HepG2 (cell line): ENCODE results near the gene R3HDM1. TPM values are rescaled to one million over a fixed set of nuclear protein-coding genes. Genes with fewer than 3 reads are reported as not detected.

Experiments used
- ARID5B ChIP-seq: IDR thresholded peaks from 2 replicates; pipeline ENCODE4 v1.4.0; 2020; ENCODE audit warnings: mild to moderate bottlenecking, missing genetic modification reagents
- CHD4 ChIP-seq: fragments of 200-600 bp; sonication (generic); IDR thresholded peaks from 2 replicates; pipeline ENCODE4 v1.7.0; 2017; ENCODE audit warnings: mild to moderate bottlenecking, low read length, borderline replicate concordance
- CREB3 ChIP-seq: sonication (generic); formaldehyde crosslinking; IDR thresholded peaks from 2 replicates; pipeline ENCODE4 v1.5.0; 2020; ENCODE audit warnings: missing genetic modification reagents
- CTCF ChIP-seq: sonication (generic); formaldehyde crosslinking; IDR thresholded peaks from 2 replicates; pipeline ENCODE4 v1.5.0; 2020; ENCODE audit warnings: mild to moderate bottlenecking, missing genetic modification reagents, moderate library complexity
- ERF ChIP-seq: IDR thresholded peaks from 2 replicates; pipeline ENCODE4 v1.6.1; 2018; ENCODE audit warnings: missing biosample characterization, missing genetic modification reagents
- ETV5 ChIP-seq: IDR thresholded peaks from 2 replicates; pipeline ENCODE4 v1.6.1; 2018; ENCODE audit warnings: missing biosample characterization, missing genetic modification reagents, inconsistent platforms, borderline replicate concordance
- LCORL ChIP-seq, 2 experiments: fragments of 450-650 bp in 1 of 2; sonication (generic) in 1 of 2; formaldehyde crosslinking in 1 of 2; IDR thresholded peaks; 2 replicates each; pipeline versions ENCODE4 v1.5.0 to v1.6.1; 2017 to 2020; ENCODE audit warnings: antibody characterized with exemption in 1 of 2, missing genetic modification reagents in 1 of 2
- ZKSCAN1 ChIP-seq: fragments of 150-350 bp; IDR thresholded peaks from 2 replicates; pipeline ENCODE4 v1.6.1; 2014; ENCODE audit warnings: low read length
- ZNF225 ChIP-seq: sonication (generic); formaldehyde crosslinking; IDR thresholded peaks from 2 replicates; pipeline ENCODE4 v1.4.0; 2020; ENCODE audit warnings: mild to moderate bottlenecking, missing genetic modification reagents
- ZNF234 ChIP-seq: sonication (generic); formaldehyde crosslinking; conservative IDR thresholded peaks from 2 replicates; pipeline ENCODE4 v1.5.1; 2020; ENCODE audit warnings: mild to moderate bottlenecking, missing genetic modification reagents
- ZNF296 ChIP-seq: sonication (generic); formaldehyde crosslinking; conservative IDR thresholded peaks from 2 replicates; pipeline ENCODE4 v1.5.0; 2020; ENCODE audit warnings: mild to moderate bottlenecking, missing genetic modification reagents
- ZNF619 ChIP-seq: sonication (generic); formaldehyde crosslinking; IDR thresholded peaks from 2 replicates; pipeline ENCODE4 v1.4.0; 2020; ENCODE audit warnings: mild to moderate bottlenecking, missing genetic modification reagents
- ZNF83 ChIP-seq: sonication (generic); formaldehyde crosslinking; IDR thresholded peaks from 2 replicates; pipeline ENCODE4 v1.4.0; 2020; ENCODE audit warnings: missing genetic modification reagents, mild to moderate bottlenecking, borderline replicate concordance
- polyA plus RNA-seq, 8 experiments: library from polyadenylated mRNA; depleted of rRNA in 3 of 8; stranded (reverse) in 7 of 8; unstranded in 1 of 8; fragments of >200 nt; fragmentation: Illumina TruSeq in 4 of 8; extraction: Trizol in 4 of 8; gene quantifications; 2 replicates each; pipeline versions ENCODE4 v1.2.1 to v1.2.3, GENCODE V29; 2011 to 2016; ENCODE audit warnings: low read depth in 4 of 8, missing spikeins in 1 of 8, mixed read lengths in 1 of 8; ENCODE audit not compliant: insufficient read depth in 1 of 8
- total RNA-seq, 5 experiments: library from RNA; depleted of rRNA; stranded (reverse); fragments of >200 nt; fragmentation: Illumina TruSeq; extraction: Trizol; gene quantifications; 2 replicates each; pipeline ENCODE4 v1.2.3, GENCODE V29; 2016; ENCODE audit warnings: low read depth in 1 of 5
- TF ChIP-seq, protein P1 (sequence below), 2 experiments: sonication (generic) in 1 of 2; formaldehyde crosslinking in 1 of 2; IDR thresholded peaks; 2 replicates each; pipeline versions ENCODE4 v1.4.0 to v1.6.1; 2016 to 2020; ENCODE audit warnings: borderline replicate concordance in 1 of 2, low read depth in 1 of 2, mild to moderate bottlenecking in 1 of 2, missing genetic modification reagents in 1 of 2

The R3HDM1 gene
- total and polyA plus RNA-seq, 2 of the 13 experiments (the other 11 are each of a cell fraction or from before 2014, with no cell fraction given) = 15.7 to 54.3 TPM

DNA sequence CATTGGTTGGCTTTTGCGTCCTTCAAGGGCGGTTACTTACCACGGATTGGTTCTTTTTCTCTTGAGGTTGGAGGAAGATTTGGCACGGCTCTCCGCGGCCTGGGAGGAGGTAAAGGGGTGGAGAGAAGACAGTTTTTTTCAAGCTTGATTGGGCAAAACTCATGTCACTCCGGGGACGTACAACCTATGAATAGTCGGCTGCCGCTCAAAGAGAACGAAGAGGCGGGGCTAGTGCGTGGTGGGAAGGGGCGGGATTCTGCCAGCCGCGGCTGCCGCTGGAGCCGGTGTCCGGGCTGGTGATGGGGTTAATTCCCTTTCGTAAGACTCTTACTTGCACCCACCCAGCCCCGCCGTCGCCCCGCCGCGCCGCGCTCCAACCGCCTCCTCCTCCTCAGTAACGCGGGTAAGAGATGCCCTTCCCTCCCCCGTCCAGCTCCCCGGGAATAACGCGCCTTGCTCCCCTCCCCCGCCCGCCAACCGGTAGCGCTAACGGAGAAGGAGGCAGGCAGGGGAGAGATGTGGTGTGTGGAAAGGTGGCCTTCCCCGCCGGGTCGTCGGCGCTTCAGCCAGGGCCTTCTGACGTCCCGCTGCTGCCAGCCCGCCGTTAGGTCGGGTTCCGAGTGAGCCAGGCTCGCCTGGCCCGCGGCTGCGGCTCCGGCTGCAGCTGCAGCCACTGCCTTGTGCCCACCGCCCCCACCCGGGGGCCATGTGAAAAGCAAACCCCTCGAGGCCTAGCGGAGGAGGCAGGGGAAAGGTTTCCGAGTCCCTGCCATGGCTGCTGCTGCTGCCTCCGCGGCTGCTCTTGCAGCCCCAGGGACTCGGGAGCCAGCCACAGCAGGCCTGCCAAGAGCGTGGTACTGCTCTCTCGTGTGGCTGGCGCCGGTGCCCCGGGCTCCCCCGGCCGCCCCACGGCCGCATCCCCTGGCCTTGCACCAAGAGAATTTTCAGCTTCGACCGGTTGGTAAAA is at the start of gene R3HDM1 (continued):
- TF ChIP-seq CTCF (CRISPR knock-in tag) = peak; percentile 73
- no peak; the same call in 1 of the 2 replicates for TF ChIP-seq ARID5B (CRISPR knock-in tag)
- peak; percentile 91 for TF ChIP-seq ZNF225 (CRISPR knock-in tag)
- TF ChIP-seq ZNF296 (CRISPR knock-in tag) = no peak
- no peak; the same call in none of the 2 replicates for TF ChIP-seq CREB3 (CRISPR knock-in tag)
- TF ChIP-seq, protein P1, sequence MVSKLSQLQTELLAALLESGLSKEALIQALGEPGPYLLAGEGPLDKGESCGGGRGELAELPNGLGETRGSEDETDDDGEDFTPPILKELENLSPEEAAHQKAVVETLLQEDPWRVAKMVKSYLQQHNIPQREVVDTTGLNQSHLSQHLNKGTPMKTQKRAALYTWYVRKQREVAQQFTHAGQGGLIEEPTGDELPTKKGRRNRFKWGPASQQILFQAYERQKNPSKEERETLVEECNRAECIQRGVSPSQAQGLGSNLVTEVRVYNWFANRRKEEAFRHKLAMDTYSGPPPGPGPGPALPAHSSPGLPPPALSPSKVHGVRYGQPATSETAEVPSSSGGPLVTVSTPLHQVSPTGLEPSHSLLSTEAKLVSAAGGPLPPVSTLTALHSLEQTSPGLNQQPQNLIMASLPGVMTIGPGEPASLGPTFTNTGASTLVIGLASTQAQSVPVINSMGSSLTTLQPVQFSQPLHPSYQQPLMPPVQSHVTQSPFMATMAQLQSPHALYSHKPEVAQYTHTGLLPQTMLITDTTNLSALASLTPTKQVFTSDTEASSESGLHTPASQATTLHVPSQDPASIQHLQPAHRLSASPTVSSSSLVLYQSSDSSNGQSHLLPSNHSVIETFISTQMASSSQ (IDR thresholded peaks at IDR 0.05; ENCODE audit: low read depth) = no peak
- TF ChIP-seq, protein P1 (CRISPR knock-in tag; IDR thresholded peaks at IDR 0.05; ENCODE audit: borderline replicate concordance) = no peak; the same call in 1 of the 2 replicates
- no peak for TF ChIP-seq ZNF619 (CRISPR knock-in tag)
- TF ChIP-seq ETV5 (CRISPR knock-in tag) = peak; percentile 35; the same call in 1 of the 2 replicates
- TF ChIP-seq ZNF234 (CRISPR knock-in tag) = no peak
- 0 out of 2 replicates have a peak, but pooled peaks have one; percentile 19 for TF ChIP-seq ERF (CRISPR knock-in tag)
- TF ChIP-seq CHD4 = peak; percentile 16; the same call in 1 of the 2 replicates
- TF ChIP-seq ZNF83 (CRISPR knock-in tag) = no peak
- no peak for TF ChIP-seq ZKSCAN1
- no peak for TF ChIP-seq LCORL (IDR thresholded peaks at IDR 0.05)
- TF ChIP-seq LCORL (CRISPR knock-in tag; IDR thresholded peaks at IDR 0.05) = peak; percentile 49
